ENCODE measurements around the gene PARVG.
"Not testable (repeated sequence)": the region's sequence is repeated elsewhere in the genome, so short reads cannot be mapped to it uniquely, and the experiment has no call there.

The PARVG gene

GRCh38 chr22:44217346-44217745 is 36.6 kb downstream of the PARVG start:
- DNase-seq = no peak

GRCh38 chr22:44218071-44218470 is 37.3 kb downstream of the PARVG start:
- DNase-seq = no peak

GRCh38 chr22:44219101-44219870 is 38.6 kb downstream of the PARVG start:
- no peak for DNase-seq

GRCh38 chr22:44220727-44221680 is 40.3 kb downstream of the PARVG start:
- DNase-seq = no peak

- DNase-seq = no peak
Observed at GRCh38 chr22:44221710-44222475, 41.2 kb downstream of the PARVG start.

GRCh38 chr22:44224166-44224565 is 43.4 kb downstream of the PARVG start:
- DNase-seq = no peak

- DNase-seq = no peak
Observed at GRCh38 chr22:44225091-44225689, 44.5 kb downstream of the PARVG start.

GRCh38 chr22:44225812-44226211 is 45.1 kb downstream of the PARVG start:
- no peak for DNase-seq

GRCh38 chr22:44229331-44229730 is 48.6 kb downstream of the PARVG start:
- no peak for DNase-seq

- DNase-seq = no peak
Observed at GRCh38 chr22:44229809-44230208, 49.1 kb downstream of the PARVG start.

GRCh38 chr22:44231233-44231632 is 50.5 kb downstream of the PARVG start:
- no peak for DNase-seq

GRCh38 chr22:44234372-44234771 is 53.6 kb downstream of the PARVG start:
- DNase-seq = not testable (repeated sequence)

GRCh38 chr22:44237290-44237689 is 56.6 kb downstream of the PARVG start:
- DNase-seq = no peak

GRCh38 chr22:44241121-44241520 is 60.4 kb downstream of the PARVG start:
- not testable (repeated sequence) for DNase-seq

- DNase-seq = peak in 1 of 2 experiments; percentile 13
Observed at GRCh38 chr22:44242946-44243724, 62.4 kb downstream of the PARVG start.

GRCh38 chr22:44243761-44244160 is 63.0 kb downstream of the PARVG start:
- no peak for DNase-seq

GRCh38 chr22:44244265-44244822 is 63.6 kb downstream of the PARVG start:
- no peak for DNase-seq

GRCh38 chr22:44245438-44245837 is 64.7 kb downstream of the PARVG start:
- DNase-seq = no peak

GRCh38 chr22:44245867-44246266 is 65.1 kb downstream of the PARVG start:
- DNase-seq = no peak

- no peak for DNase-seq
Observed at GRCh38 chr22:44246615-44247326, 66.0 kb downstream of the PARVG start.

- no peak for DNase-seq
Observed at GRCh38 chr22:44247346-44247745, 66.6 kb downstream of the PARVG start.

Data from NCI-H524 (cell line).